ENCODE results near the gene SLC49A3. TPM values are rescaled to one million over a fixed set of nuclear protein-coding genes. Genes with fewer than 3 reads are reported as not detected.

SLC49A3 gene
- total RNA-seq, 1 experiment from 2014 or later: 5.5 TPM

GRCh38 chr4:680091-680490 is 8.9 kb downstream of the SLC49A3 start:
- Histone ChIP-seq H3K9me2 (ENCODE audit: insufficient read depth) (no peaks in the 10 kb centered on the region), H3K4me3 (replicated peaks in 1 of 2; ENCODE audit: low read depth in 1 of 2, low read length in 2 of 2) (no peak overlapping the region), H3K36me3 (ENCODE audit: control insufficient read depth in 1 of 2, insufficient read depth in 2 of 2, low read length in 2 of 2) (no peaks in the 10 kb centered on the region), H3K9me3 (ENCODE audit: control insufficient read depth in 1 of 2, insufficient read depth in 1 of 2, low read depth in 1 of 2, low read length in 2 of 2) (no peaks in the 10 kb centered on the region), H3K4me1 (ENCODE audit: control insufficient read depth in 1 of 2, insufficient read depth in 2 of 2, low read length in 2 of 2) (peaks cover 23 to 58% of the 10 kb centered on the region in 2 experiments), H3K9ac (ENCODE audit: low read length) (no peak overlapping the region), H3K79me2 (ENCODE audit: insufficient read depth, low read length) (peaks cover 4% of the 10 kb centered on the region; the same call in 1 of the 2 replicates), H3K4me2 (ENCODE audit: low read length) (no peak overlapping the region), H3K27ac (ENCODE audit: low read depth, low read length) (peak overlapping the region; percentile 23; the same call in 1 of the 2 replicates), H3K27me3 (ENCODE audit: insufficient read depth, low read length) (no peaks in the 10 kb centered on the region), H4K20me1 (ENCODE audit: insufficient read depth) (no peaks in the 10 kb centered on the region), H2AFZ (ENCODE audit: low read depth, low read length, poor library complexity, severe bottlenecking) (no peak overlapping the region)
- RAD21 ChIA-PET (ENCODE audit: low non-redundant PET in 1 of 2, low total read pairs in 2 of 2, uncharacterized antibody in 2 of 2, unreplicated experiment in 2 of 2): no interaction called here
- intact Hi-C loops (cut with micrococcal nuclease): no loop called here
- TF ChIP-seq CTCF (IDR thresholded peaks at IDR 0.05 in 2 of 3, conservative IDR thresholded peaks at IDR 0.05 in 1 of 3; ENCODE audit: borderline replicate concordance in 1 of 3, insufficient read depth in 1 of 3, low read depth in 2 of 3, low read length in 2 of 3) (no peak), CBX3 (IDR thresholded peaks at IDR 0.05; ENCODE audit: low read depth) (no peak), POLR2AphosphoS5 (IDR thresholded peaks at IDR 0.05; ENCODE audit: low read depth, low read length) (no peak), EZH2 (IDR thresholded peaks at IDR 0.05) (no peak), MAX (IDR thresholded peaks at IDR 0.05) (no peak), ZNF274 (IDR thresholded peaks at IDR 0.05; ENCODE audit: low read depth, low read length) (no peak), SP1 (IDR thresholded peaks at IDR 0.05; ENCODE audit: low read depth) (no peak), SIN3A (IDR thresholded peaks at IDR 0.05; ENCODE audit: low read depth) (no peak), EZH2phosphoT487 (IDR thresholded peaks at IDR 0.05; ENCODE audit: borderline replicate concordance) (no peak)
- TF ChIP-seq, protein P1, sequence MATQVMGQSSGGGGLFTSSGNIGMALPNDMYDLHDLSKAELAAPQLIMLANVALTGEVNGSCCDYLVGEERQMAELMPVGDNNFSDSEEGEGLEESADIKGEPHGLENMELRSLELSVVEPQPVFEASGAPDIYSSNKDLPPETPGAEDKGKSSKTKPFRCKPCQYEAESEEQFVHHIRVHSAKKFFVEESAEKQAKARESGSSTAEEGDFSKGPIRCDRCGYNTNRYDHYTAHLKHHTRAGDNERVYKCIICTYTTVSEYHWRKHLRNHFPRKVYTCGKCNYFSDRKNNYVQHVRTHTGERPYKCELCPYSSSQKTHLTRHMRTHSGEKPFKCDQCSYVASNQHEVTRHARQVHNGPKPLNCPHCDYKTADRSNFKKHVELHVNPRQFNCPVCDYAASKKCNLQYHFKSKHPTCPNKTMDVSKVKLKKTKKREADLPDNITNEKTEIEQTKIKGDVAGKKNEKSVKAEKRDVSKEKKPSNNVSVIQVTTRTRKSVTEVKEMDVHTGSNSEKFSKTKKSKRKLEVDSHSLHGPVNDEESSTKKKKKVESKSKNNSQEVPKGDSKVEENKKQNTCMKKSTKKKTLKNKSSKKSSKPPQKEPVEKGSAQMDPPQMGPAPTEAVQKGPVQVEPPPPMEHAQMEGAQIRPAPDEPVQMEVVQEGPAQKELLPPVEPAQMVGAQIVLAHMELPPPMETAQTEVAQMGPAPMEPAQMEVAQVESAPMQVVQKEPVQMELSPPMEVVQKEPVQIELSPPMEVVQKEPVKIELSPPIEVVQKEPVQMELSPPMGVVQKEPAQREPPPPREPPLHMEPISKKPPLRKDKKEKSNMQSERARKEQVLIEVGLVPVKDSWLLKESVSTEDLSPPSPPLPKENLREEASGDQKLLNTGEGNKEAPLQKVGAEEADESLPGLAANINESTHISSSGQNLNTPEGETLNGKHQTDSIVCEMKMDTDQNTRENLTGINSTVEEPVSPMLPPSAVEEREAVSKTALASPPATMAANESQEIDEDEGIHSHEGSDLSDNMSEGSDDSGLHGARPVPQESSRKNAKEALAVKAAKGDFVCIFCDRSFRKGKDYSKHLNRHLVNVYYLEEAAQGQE (IDR thresholded peaks at IDR 0.05; ENCODE audit: low read depth): no peak
- DNase-seq (ENCODE audit: low read depth, low spot score) (no peak), ATAC-seq (no peak)
- CTCF ChIA-PET: no interaction called here
- POLR2A ChIA-PET: no interaction called here
- BruUV-seq (replicated peaks): no TSS peak

All from HCT116 (cell line).